Activated CD4-positive, alpha-beta T cell treated with anti-CD3 and anti-CD28 coated beads, Interleukin-2, amount 50 U/mL, for 24 hours (primary cell): ENCODE measurements around the gene LILRB1.
"Not testable (repeated sequence)": the region's sequence is repeated elsewhere in the genome, so short reads cannot be mapped to it uniquely, and the experiment has no call there.

Source experiments
- DNase-seq, 2 donors: peaks; one replicate each; pipeline ENCODE4 v3.0.0-alpha.2; 2020; ENCODE audit warnings: low read depth in 1 of 2, low spot score in 1 of 2

The LILRB1 gene

DNA sequence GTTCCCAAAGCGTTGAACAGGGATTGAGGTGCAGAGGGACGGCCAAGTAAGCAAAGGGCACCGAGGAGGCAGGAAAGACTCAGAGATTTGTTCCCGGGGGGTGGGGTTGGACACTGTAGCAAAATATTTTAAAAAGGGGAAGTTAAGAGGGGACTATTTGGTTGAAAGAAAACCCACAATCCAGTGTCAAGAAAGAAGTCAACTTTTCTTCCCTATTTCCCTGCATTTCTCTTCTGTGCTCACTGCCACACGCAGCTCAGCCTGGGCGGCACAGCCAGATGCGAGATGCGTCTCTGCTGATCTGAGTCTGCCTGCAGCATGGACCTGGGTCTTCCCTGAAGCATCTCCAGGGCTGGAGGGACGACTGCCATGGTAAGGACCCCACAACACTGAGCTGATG is at the start of gene LILRB1:
Gene LILRB1, plus strand, starts transcription at position 223 of the 400 bp plus-strand sequence. CDS start 590 bp downstream, outside the sequence.
- not testable (repeated sequence) for DNase-seq

- DNase-seq: no peak
These were observed 43.9 kb upstream of the LILRB1 start for GRCh38 chr19:54586397-54586796.

GRCh38 chr19:54587026-54587425 is 43.3 kb upstream of the LILRB1 start:
- DNase-seq: no peak

DNA sequence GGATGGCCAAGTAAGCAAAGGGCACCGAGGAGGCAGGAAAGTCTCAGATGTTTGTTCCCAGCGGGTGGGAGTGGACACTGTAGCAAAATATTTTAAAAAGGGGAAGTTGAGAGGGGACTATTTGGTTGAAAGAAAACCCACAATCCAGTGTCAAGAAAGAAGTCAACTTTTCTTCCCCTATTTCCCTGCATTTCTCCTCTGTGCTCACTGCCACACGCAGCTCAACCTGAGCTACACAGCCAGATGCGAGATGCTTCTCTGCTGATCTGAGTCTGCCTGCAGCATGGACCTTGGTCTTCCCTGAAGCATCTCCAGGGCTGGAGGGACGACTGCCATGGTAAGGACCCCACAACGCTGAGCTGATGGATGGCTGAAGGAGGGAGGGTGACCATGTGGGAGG is 36.8 kb upstream of the LILRB1 start, which contains the start of gene LILRA1:
Gene LILRA1, plus strand, starts transcription at position 188 of the 400 bp plus-strand sequence. CDS start 613 bp downstream, outside the sequence.
- not testable (repeated sequence) for DNase-seq

DNA sequence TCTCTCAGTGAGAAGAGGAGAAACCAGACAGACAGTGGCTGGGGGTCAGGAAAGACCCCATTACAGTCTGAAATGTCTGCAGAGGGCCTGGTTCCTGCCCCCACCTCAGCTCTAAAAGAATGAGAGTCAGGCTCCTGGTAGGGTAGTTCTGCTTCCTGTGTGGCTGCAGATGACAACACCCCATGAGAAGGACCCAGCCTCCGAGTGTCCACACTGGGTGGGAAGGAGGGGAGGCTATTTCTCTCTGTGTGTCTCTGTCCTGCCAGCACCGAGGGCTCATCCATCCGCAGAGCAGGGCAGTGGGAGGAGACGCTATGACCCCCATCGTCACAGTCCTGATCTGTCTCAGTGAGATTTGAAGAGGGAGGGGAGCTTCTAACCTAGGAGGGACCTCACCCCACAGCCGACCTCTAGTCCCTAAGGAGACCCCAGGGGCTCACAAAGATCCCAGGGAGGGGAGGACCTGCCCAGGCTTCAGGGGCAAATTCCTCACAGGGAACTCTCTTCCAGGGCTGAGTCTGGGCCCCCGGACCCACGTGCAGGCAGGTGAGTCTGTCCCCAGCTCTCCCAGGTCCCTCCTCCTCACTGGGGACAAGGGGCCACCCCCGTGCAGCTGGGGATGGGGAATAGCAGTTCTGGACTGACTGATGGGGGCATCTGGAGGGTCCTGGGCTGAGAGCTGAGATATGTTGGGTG is 36.2 kb upstream of the LILRB1 start:
- not testable (repeated sequence) for DNase-seq

GRCh38 chr19:54594737-54595136 is 35.5 kb upstream of the LILRB1 start:
- DNase-seq: no peak

DNA sequence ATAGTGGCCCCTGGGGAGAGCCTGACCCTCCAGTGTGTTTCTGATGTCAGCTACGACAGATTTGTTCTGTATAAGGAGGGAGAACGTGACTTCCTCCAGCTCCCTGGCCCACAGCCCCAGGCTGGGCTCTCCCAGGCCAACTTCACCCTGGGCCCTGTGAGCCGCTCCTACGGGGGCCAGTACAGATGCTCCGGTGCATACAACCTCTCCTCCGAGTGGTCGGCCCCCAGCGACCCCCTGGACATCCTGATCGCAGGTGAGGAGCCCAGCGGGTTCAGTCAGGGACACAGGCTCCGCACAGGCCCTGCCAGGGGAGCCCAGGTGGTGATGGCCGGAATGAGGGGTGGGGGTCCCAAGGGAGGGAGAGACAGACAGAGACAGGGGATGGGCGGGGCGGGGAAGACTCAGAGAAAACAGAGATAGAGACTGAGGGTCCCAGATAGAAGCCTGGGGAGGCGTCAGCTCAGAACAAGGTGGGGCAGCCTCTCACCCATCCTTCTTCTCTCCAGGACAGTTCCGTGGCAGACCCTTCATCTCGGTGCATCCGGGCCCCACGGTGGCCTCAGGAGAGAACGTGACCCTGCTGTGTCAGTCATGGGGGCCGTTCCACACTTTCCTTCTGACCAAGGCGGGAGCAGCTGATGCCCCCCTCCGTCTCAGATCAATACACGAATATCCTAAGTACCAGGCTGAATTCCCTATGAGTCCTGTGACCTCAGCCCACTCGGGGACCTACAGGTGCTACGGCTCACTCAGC is 34.4 kb upstream of the LILRB1 start:
- DNase-seq: not testable (repeated sequence)

DNA sequence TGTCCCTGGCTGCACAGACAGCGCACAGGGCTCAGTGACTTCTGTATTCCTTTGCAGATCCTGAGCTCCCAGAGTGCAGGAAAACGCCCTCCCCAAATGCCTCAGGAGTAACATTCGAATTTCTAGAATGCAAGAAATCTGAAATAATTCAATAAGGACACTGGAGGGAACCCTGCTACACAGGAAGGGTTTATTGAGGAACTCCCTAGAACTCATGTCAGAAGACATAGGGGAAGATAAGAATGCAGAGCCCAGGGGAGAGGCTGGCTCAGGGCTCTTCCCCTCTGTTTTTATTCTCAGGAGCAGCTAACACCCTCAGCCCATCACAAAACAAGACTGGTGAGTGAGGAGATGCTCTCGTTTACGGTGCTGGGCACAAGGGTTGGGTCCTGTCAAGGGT is 30.1 kb upstream of the LILRB1 start:
- no peak for DNase-seq

- DNase-seq: no peak
These were observed 24.1 kb upstream of the LILRB1 start for GRCh38 chr19:54606230-54606629.

DNA sequence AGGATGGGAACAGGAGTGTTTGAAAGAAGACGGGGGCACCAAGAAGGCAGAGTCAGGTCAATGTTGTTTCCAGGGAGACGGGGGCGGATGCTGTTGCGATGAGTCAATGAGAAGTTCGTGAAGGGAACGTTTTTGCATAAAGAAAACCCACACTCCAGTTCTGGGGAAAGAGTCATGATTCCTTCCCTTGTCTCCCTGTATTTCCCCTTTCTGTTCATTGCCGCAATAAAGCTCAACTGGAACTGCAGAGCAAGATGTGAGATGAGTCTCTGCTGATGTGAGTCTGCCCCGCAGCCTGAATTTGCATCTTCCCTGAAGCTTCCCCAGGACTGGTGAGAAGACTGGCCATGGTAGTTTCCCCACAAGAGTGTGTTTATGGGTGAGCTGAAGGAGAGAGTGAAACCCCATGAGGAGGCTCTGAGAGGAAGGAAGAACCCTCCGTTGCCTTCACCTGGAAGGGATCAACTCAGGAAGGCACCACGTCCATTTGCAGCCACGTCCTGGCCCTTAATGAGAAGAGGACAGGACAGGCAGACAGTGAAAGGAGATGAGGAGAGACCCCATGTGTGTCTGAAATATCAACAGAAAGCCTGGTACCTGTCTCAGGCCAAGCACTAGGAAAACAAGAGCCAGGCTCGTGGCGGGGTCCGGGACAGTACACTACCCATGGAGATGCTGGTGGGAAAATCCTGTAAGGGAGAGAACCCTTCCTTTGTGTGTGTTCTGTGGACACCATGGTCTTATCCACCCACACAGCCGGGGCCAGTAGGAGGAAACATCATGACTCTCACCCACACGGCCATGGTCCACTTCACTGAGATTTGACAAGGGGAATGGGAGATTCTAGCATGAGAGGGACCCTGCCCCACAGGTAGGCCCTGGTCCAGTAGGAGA is 23.1 kb upstream of the LILRB1 start:
- DNase-seq: no peak

DNA sequence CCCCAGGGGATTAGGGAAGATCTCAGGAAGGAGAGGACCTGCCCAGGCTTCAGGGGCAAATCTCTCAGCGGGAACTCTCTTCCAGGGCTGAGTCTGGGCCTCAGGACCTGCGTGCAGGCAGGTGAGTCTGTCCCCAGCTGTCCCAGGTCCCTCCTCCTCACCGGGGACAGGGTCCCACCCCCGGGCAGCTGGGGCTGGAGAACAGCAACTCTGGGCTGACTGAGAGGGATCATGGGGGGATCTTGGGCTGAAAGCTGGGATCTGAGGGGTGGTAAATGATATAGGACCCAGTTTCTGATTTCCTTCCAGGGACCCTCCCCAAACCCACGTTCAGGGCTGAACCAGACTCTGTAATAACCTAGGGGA is 22.5 kb upstream of the LILRB1 start:
- no peak for DNase-seq

DNA sequence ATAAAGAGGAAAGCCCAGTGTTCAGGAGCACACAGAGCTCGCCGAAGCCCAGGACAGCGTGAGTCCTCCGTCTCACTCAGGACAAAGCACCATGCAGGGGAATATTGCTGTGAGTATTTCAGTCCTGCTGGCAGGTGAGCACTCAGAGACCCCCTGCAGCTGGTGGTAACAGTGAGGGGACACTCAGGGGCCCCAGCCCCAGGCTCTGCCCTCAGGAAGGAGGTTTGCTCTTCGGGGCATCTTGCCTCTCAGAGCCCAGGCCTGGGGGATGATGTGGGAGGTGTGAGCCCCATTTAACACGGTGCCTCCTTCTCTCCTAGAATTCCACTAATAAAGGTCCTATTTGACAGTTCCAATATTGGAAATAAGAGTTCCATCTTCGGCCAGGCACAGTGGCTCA is 22.1 kb upstream of the LILRB1 start:
- DNase-seq: no peak

DNA sequence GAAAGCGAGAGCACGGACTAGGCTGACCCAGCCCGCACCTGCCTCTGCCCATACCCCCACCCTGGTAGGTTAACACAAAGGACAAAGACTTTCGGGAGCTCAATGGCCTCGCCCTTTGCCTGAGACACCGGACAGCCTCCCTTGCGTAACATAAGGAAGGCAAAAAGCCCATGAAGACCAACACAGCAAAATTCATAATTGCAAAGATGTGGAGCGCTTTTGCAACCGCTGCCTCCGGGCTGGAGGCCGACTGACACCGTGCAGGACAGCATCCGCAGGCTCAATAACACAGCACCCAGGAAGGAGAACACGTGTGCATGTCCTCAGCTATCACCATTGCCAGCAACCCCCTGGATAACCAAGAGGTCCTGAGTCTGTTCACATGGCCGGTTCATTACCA is 21.5 kb upstream of the LILRB1 start:
- no peak for DNase-seq

GRCh38 chr19:54609356-54609791 is 20.9 kb upstream of the LILRB1 start:
- DNase-seq: no peak

DNA sequence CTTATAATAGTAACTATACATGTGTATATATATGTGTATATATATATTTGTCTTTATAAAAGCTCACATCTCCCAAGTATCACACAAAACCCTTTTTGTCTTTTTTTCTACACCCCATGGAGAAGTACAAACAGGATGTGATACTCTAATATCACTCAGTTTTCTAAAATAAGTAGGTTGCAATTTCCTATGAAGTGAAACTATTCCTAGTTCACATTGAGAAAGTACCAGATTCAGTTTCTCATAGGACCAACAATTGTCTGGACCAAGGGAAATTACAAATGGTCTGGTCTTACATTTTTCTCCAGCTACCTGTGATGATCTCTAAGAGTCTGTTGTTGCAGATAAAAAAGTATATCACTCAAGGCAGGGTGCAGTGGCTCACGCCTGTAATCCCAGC is 17.9 kb upstream of the LILRB1 start:
- no peak for DNase-seq

DNA sequence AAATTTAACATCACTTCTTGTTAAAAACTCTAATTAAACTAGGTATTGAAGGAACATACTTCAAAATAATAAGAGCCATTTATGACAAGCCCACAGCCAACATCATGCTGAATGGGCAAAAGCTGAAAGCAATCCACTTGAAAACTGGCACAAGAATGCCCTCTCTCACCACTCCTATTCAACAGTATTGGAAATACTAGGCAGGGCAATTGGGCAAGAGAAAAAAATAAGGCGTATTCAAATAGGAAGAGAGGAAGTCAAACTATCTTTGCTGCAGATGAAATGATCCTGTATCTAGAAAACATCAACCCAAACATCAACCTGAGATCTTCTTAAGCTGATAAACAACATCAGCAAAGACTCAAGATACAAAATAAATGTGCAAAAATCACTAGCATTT is 15.6 kb upstream of the LILRB1 start:
- no peak for DNase-seq

GRCh38 chr19:54616057-54616456 is 14.2 kb upstream of the LILRB1 start:
- DNase-seq: no peak

DNA sequence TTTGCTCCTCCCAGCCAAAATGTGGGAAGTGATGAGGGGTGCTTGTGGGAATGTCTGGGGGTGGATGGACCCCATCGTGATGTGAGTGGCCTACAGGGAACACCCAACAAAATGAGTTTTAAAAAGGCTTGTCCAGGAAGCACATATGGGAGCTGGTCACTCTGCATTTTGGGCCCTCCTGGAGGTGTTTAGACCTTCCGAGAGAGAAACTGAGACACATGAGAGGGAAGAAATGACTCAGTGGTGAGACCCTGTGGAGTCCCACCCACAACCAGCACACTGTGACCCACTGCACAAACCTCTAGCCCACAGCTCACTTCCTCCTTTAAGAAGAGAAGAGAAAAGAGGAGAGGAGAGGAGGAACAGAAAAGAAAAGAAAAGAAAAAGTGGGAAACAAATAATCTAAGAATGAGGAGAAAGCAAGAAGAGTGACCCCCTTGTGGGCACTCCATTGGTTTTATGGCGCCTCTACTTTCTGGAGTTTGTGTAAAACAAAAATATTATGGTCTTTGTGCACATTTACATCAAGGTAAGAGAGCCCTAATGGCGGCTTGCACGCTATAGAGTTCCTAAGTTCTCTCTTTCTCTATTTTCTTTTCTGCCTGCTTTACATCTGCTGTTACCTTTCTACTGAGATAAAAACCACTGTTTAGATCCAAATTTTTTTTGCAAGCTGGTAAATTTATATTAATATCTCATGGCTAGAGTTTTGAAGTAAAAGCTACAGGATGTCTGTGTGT is 13.3 kb upstream of the LILRB1 start:
- no peak for DNase-seq

GRCh38 chr19:54620464-54620863 is 9.8 kb upstream of the LILRB1 start:
- DNase-seq: no peak

DNA sequence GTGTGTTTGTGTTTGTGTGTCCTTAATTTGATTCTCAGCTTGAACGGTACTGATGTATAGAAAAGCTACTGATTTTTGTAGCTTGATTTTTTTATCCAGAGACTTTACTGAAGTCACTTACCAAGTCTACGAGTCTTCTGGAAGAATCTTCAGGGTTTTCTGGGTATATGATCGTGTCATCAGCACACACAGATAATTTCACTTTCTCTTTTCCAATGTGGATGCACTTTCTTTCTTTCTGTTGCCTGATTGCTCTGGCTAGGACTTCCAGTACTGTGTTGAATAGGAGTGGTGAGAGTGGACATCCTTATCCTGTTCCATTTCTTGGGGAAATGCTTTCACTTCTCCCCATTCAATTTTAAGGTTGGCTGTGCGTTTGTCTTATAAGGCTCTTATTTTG is 7.9 kb upstream of the LILRB1 start:
- no peak for DNase-seq

GRCh38 chr19:54624234-54624633 is 6.0 kb upstream of the LILRB1 start:
- not testable (repeated sequence) for DNase-seq
